Measurements from ENCODE around the gene TSPAN7. TPM values are rescaled to one million over a fixed set of nuclear protein-coding genes. Genes with fewer than 3 reads are reported as not detected.

The TSPAN7 gene
- total RNA-seq, 1 donor from 2014 or later, result 3.5 TPM

DNA sequence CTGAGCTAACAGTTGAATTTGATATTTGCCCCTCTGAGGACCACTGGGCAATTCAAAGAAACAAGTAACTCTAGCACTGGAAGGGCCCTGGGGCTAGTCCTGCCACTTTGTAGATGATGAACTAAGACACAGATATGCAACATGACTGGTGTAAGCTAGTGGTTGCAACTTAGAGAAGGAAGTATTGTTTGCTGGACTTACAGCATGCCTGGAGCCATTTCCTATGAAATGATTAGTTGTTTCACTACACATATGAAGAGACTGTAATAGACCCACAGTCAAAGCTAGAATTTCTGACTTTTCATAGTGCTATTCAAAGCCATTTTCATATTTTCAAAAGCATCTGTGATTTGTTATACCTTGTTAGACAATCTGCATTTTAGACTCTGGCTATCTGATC is 96.2 kb downstream of the TSPAN7 start:
- FAIRE-seq, result no peak

DNA sequence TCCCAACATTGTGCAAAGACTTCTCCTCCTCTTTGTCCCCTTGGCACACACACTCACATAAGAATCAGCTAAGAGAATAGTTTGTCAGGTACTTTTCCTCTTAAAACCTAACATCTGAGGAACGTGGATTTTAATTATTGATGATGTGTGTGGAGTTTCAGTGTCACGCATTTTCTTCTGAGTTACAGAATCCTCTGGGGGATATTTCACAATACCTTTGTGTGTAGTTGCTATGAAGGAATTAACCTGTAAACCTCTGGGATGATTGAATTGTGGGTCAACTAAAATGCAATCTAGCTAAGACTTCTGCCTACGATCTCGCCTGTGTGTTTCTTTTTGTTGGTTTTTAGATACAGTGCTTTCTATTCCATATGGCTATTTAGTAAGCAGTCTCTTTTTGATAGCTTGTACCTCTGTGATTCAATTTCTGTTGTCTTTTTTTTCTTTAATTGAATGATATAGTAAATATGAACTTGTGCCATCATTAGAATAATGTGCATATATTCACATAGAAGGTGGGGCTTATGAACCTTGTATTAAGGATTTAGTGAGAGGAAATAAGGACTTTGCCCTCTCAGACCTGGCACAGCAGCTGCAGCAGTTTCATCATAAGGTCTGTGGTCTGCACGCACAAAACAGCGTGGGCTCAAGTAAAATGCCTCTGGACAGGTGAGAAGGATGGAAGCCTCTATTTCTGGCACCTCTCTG is 99.2 kb downstream of the TSPAN7 start:
- FAIRE-seq (no peak), DNase-seq (ENCODE audit: low read depth) (no peak)
- Histone ChIP-seq H3K4me3 (ENCODE audit: insufficient read depth, low read depth, low read length) (no peak overlapping the region), H3K27me3 (ENCODE audit: insufficient read depth, low read length) (no peaks in the 10 kb centered on the region), H2AFZ (ENCODE audit: low read depth, low read length) (no peak overlapping the region), H4K20me1 (ENCODE audit: insufficient read depth, low read length) (no peaks in the 10 kb centered on the region), H3K9me3 (ENCODE audit: insufficient read depth, low read depth, low read length) (no peaks in the 10 kb centered on the region), H3K4me2 (ENCODE audit: low read length) (no peak overlapping the region), H3K79me2 (ENCODE audit: insufficient read depth, low read length) (no peaks in the 10 kb centered on the region), H3K27ac (ENCODE audit: low read depth, low read length) (no peak overlapping the region), H3K4me1 (ENCODE audit: insufficient read depth, low read length) (no peaks in the 10 kb centered on the region), H3K36me3 (ENCODE audit: insufficient read depth, low read length) (no peaks in the 10 kb centered on the region), H3K9ac (ENCODE audit: low read length) (no peak overlapping the region)
- H3K4me1 Mint-ChIP-seq (ENCODE audit: low read depth, unreplicated experiment), result no peaks in the 10 kb centered on the region
- no peaks in the 10 kb centered on the region for H3K36me3 Mint-ChIP-seq (ENCODE audit: low read depth, unreplicated experiment)
- H3K4me3 Mint-ChIP-seq (ENCODE audit: unreplicated experiment), result no peak overlapping the region
- H3K9me3 Mint-ChIP-seq (ENCODE audit: unreplicated experiment), result no peaks in the 10 kb centered on the region
- TF ChIP-seq, protein P1, sequence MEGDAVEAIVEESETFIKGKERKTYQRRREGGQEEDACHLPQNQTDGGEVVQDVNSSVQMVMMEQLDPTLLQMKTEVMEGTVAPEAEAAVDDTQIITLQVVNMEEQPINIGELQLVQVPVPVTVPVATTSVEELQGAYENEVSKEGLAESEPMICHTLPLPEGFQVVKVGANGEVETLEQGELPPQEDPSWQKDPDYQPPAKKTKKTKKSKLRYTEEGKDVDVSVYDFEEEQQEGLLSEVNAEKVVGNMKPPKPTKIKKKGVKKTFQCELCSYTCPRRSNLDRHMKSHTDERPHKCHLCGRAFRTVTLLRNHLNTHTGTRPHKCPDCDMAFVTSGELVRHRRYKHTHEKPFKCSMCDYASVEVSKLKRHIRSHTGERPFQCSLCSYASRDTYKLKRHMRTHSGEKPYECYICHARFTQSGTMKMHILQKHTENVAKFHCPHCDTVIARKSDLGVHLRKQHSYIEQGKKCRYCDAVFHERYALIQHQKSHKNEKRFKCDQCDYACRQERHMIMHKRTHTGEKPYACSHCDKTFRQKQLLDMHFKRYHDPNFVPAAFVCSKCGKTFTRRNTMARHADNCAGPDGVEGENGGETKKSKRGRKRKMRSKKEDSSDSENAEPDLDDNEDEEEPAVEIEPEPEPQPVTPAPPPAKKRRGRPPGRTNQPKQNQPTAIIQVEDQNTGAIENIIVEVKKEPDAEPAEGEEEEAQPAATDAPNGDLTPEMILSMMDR (IDR thresholded peaks at IDR 0.05; ENCODE audit: insufficient read depth, low read depth, low read length), result no peak
- no peak for TF ChIP-seq EZH2 (IDR thresholded peaks at IDR 0.05; ENCODE audit: insufficient read depth, low read length)
- H3K27ac Mint-ChIP-seq (ENCODE audit: unreplicated experiment), result no peak overlapping the region
- peaks cover 5% of the 10 kb centered on the region for H3K27me3 Mint-ChIP-seq (ENCODE audit: low read depth, unreplicated experiment)

More for the DNA sequence above, 96.2 kb downstream of the TSPAN7 start:
- Histone ChIP-seq H3K27ac (ENCODE audit: low read depth, low read length) (no peak overlapping the region), H3K4me1 (ENCODE audit: insufficient read depth, low read length) (no peaks in the 10 kb centered on the region), H3K9me3 (ENCODE audit: insufficient read depth, low read depth, low read length) (no peaks in the 10 kb centered on the region), H3K27me3 (ENCODE audit: insufficient read depth, low read length) (no peaks in the 10 kb centered on the region), H3K9ac (ENCODE audit: low read length) (no peak overlapping the region), H4K20me1 (ENCODE audit: insufficient read depth, low read length) (no peaks in the 10 kb centered on the region), H3K36me3 (ENCODE audit: insufficient read depth, low read length) (no peaks in the 10 kb centered on the region), H3K79me2 (ENCODE audit: insufficient read depth, low read length) (no peaks in the 10 kb centered on the region), H3K4me2 (ENCODE audit: low read length) (no peak overlapping the region), H2AFZ (ENCODE audit: low read depth, low read length) (no peak overlapping the region), H3K4me3 (ENCODE audit: insufficient read depth, low read depth, low read length) (no peak overlapping the region)
- TF ChIP-seq EZH2 (IDR thresholded peaks at IDR 0.05; ENCODE audit: insufficient read depth, low read length), result no peak
- TF ChIP-seq, protein P1 (IDR thresholded peaks at IDR 0.05; ENCODE audit: insufficient read depth, low read depth, low read length), result no peak
- no peaks in the 10 kb centered on the region for H3K4me1 Mint-ChIP-seq (ENCODE audit: low read depth, unreplicated experiment)
- no peaks in the 10 kb centered on the region for H3K36me3 Mint-ChIP-seq (ENCODE audit: low read depth, unreplicated experiment)
- no peak overlapping the region for H3K27ac Mint-ChIP-seq (ENCODE audit: unreplicated experiment)
- H3K9me3 Mint-ChIP-seq (ENCODE audit: unreplicated experiment), result no peaks in the 10 kb centered on the region
- H3K27me3 Mint-ChIP-seq (ENCODE audit: low read depth, unreplicated experiment), result peaks cover 5% of the 10 kb centered on the region
- no peak for DNase-seq (ENCODE audit: low read depth)
- no peak overlapping the region for H3K4me3 Mint-ChIP-seq (ENCODE audit: unreplicated experiment)

DNA sequence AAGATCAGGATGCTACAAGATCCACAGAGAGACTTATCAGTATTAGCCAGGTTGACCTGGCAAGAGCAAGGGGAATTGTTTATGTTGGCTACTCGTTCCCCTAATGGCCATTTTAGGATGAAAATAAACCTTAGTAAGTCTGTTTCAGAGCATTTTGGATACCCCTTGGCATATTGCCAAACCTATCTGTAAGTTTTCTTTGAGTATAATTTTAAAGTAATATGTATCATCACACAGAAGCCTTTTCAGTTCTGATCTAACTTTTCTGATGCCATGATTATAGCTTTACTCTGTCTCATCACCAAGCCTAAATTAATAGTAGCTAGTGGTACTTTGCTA is 99.7 kb downstream of the TSPAN7 start:
- Histone ChIP-seq H3K4me2 (ENCODE audit: low read length) (no peak overlapping the region), H3K9ac (ENCODE audit: low read length) (no peak overlapping the region), H3K27ac (ENCODE audit: low read depth, low read length) (no peak overlapping the region), H3K27me3 (ENCODE audit: insufficient read depth, low read length) (no peaks in the 10 kb centered on the region), H2AFZ (ENCODE audit: low read depth, low read length) (no peak overlapping the region), H3K4me3 (ENCODE audit: insufficient read depth, low read depth, low read length) (no peak overlapping the region), H4K20me1 (ENCODE audit: insufficient read depth, low read length) (no peaks in the 10 kb centered on the region), H3K9me3 (ENCODE audit: insufficient read depth, low read depth, low read length) (no peaks in the 10 kb centered on the region), H3K4me1 (ENCODE audit: insufficient read depth, low read length) (no peaks in the 10 kb centered on the region), H3K79me2 (ENCODE audit: insufficient read depth, low read length) (no peaks in the 10 kb centered on the region), H3K36me3 (ENCODE audit: insufficient read depth, low read length) (no peaks in the 10 kb centered on the region)
- Mint-ChIP-seq H3K27me3 (ENCODE audit: low read depth, unreplicated experiment) (peaks cover 5% of the 10 kb centered on the region), H3K9me3 (ENCODE audit: unreplicated experiment) (no peaks in the 10 kb centered on the region), H3K27ac (ENCODE audit: unreplicated experiment) (no peak overlapping the region), H3K36me3 (ENCODE audit: low read depth, unreplicated experiment) (no peaks in the 10 kb centered on the region), H3K4me1 (ENCODE audit: low read depth, unreplicated experiment) (no peaks in the 10 kb centered on the region), H3K4me3 (ENCODE audit: unreplicated experiment) (no peak overlapping the region)
- TF ChIP-seq, protein P1 (IDR thresholded peaks at IDR 0.05; ENCODE audit: insufficient read depth, low read depth, low read length), result no peak
- TF ChIP-seq EZH2 (IDR thresholded peaks at IDR 0.05; ENCODE audit: insufficient read depth, low read length), result no peak
- DNase-seq (ENCODE audit: low read depth), result no peak
- FAIRE-seq, result no peak

All from astrocyte (in vitro differentiated cells and primary cell).